H1 (cell line): ENCODE measurements around the gene NPY4R. TPM values are rescaled to one million over a fixed set of nuclear protein-coding genes. Genes with fewer than 3 reads are reported as not detected.
"Not testable (repeated sequence)": the region's sequence is repeated elsewhere in the genome, so short reads cannot be mapped to it uniquely, and the experiment has no call there.

Source experiments
- CTCF ChIA-PET: fragments of 300-600 bp; sonication (Branson Sonifier 250); formaldehyde crosslinking; loops from one replicate; lab custom pipeline; 2021; ENCODE audit not compliant: partially characterized antibody; lab: Charles Lee
- POLR2A ChIA-PET: fragments of 300-600 bp; sonication (Branson Sonifier 250); formaldehyde crosslinking; loops from one replicate; lab custom pipeline; 2021; ENCODE audit warnings: inconsistent platforms; ENCODE audit not compliant: partially characterized antibody; lab: Charles Lee
- DNase-seq, 2 experiments: peaks; one replicate each; pipeline versions ENCODE4 v3.0.0 to v3.0.0-alpha.2; 2010 to 2022; ENCODE audit warnings: low spot score in 2 of 2, low read depth in 1 of 2, mixed read lengths in 1 of 2
- FAIRE-seq: peaks from 2 replicates; lab custom pipeline; 2011; peaks lifted over from hg19 to GRCh38; lab: Jason Lieb, UNC
- H2AFZ ChIP-seq: 2 replicates; pipeline ENCODE4 v1.8.1; 2012; ENCODE audit warnings: low read length, inconsistent platforms
- H2AK5ac ChIP-seq: 2 replicates; pipeline ENCODE4 v1.6.1; 2013; ENCODE audit warnings: low read depth, low read length
- H2BK120ac ChIP-seq: replicated peaks from 2 replicates; pipeline ENCODE3; 2013; ENCODE audit warnings: low read depth, low read length, inconsistent platforms
- H2BK12ac ChIP-seq: 2 replicates; pipeline ENCODE4 v1.6.1; 2013; ENCODE audit warnings: low read depth, low read length
- H2BK15ac ChIP-seq: 2 replicates; pipeline ENCODE4 v1.6.1; 2013; ENCODE audit warnings: low read length
- H2BK20ac ChIP-seq: 2 replicates; pipeline ENCODE4 v1.6.1; 2013; ENCODE audit warnings: low read length
- H2BK5ac ChIP-seq: 2 replicates; pipeline ENCODE4 v1.6.1; 2013; ENCODE audit warnings: low read depth, low read length
- H3K14ac ChIP-seq: 2 replicates; pipeline ENCODE4 v1.6.1; 2013; ENCODE audit warnings: inconsistent platforms; ENCODE audit not compliant: insufficient read length
- H3K18ac ChIP-seq: 2 replicates; pipeline ENCODE4 v1.6.1; 2013; ENCODE audit warnings: low read length; ENCODE audit errors: extremely low read depth
- H3K23ac ChIP-seq: 2 replicates; pipeline ENCODE4 v1.6.1; 2013; ENCODE audit warnings: inconsistent platforms; ENCODE audit not compliant: insufficient read length
- H3K23me2 ChIP-seq: 2 replicates; pipeline ENCODE4 v1.6.1; 2013; ENCODE audit warnings: low read depth, low read length
- H3K27ac ChIP-seq: 2 replicates; pipeline ENCODE4 v1.6.1; 2011; ENCODE audit warnings: low read depth, low read length, inconsistent platforms
- H3K27me3 ChIP-seq, 4 experiments: replicated peaks in 1 of 4; 1 replicate in 1 of 4; 2 replicates in 3 of 4; pipeline versions ENCODE4 v1.6.1 to v1.8.1; 2011 to 2013; ENCODE audit warnings: low read length in 3 of 4, mild to moderate bottlenecking in 3 of 4, inconsistent platforms in 2 of 4, mixed read lengths in 2 of 4, moderate library complexity in 1 of 4; ENCODE audit not compliant: control insufficient read depth in 3 of 4, insufficient read depth in 3 of 4; ENCODE audit errors: extremely low read depth in 1 of 4
- H3K36me3 ChIP-seq, 4 experiments: 2 replicates each; pipeline versions ENCODE4 v1.6.1 to v1.8.1; 2011 to 2013; ENCODE audit warnings: mild to moderate bottlenecking in 4 of 4, low read length in 3 of 4, moderate library complexity in 2 of 4, control low read depth in 1 of 4, inconsistent platforms in 1 of 4; ENCODE audit not compliant: insufficient read depth in 4 of 4, control insufficient read depth in 2 of 4
- H3K4ac ChIP-seq: replicated peaks from 2 replicates; pipeline ENCODE3; 2013; ENCODE audit warnings: low read length, low read depth, mixed read lengths, inconsistent platforms; ENCODE audit not compliant: insufficient read length
- H3K4me1 ChIP-seq, 4 experiments: replicated peaks in 1 of 4; 1 replicate in 1 of 4; 2 replicates in 3 of 4; pipeline versions ENCODE4 v1.6.1 to v1.8.1; 2011 to 2013; ENCODE audit warnings: low read length in 3 of 4, inconsistent platforms in 2 of 4, mixed read lengths in 1 of 4; ENCODE audit not compliant: insufficient read depth in 4 of 4, control insufficient read depth in 3 of 4
- H3K4me2 ChIP-seq, 2 experiments: 2 replicates each; pipeline versions ENCODE4 v1.6.1 to v1.8.1; 2011 to 2013; ENCODE audit warnings: low read depth in 2 of 2, low read length in 2 of 2, control low read depth in 1 of 2, inconsistent platforms in 1 of 2, mild to moderate bottlenecking in 1 of 2; ENCODE audit not compliant: insufficient read depth in 1 of 2
- H3K4me3 ChIP-seq, 4 experiments: fragments of 200-600, 300-600 bp in 1 of 4; sonication (generic), shearing (Covaris generic), sonication (Bioruptor Twin) in 1 of 4; 2 replicates each; pipeline versions ENCODE4 v1.5.1 to v1.8.1; 2011 to 2016; ENCODE audit warnings: low read length in 4 of 4, low read depth in 3 of 4, control low read depth in 2 of 4, inconsistent platforms in 2 of 4, mild to moderate bottlenecking in 2 of 4, mixed read lengths in 1 of 4, moderate library complexity in 1 of 4; ENCODE audit not compliant: insufficient read depth in 2 of 4; ENCODE audit errors: extremely low read depth in 1 of 4
- H3K56ac ChIP-seq: replicated peaks from 2 replicates; pipeline ENCODE3; 2013; ENCODE audit warnings: low read depth, mild to moderate bottlenecking, mixed read lengths, low read length, inconsistent platforms; ENCODE audit not compliant: insufficient read length
- H3K79me1 ChIP-seq: 2 replicates; pipeline ENCODE4 v1.6.1; 2013; ENCODE audit warnings: low read depth, low read length, control low read depth
- H3K79me2 ChIP-seq, 2 experiments: 2 replicates each; pipeline versions ENCODE4 v1.6.1 to v1.8.1; 2012 to 2013; ENCODE audit warnings: low read length in 2 of 2, mild to moderate bottlenecking in 2 of 2, inconsistent platforms in 1 of 2; ENCODE audit not compliant: insufficient read depth in 2 of 2, control insufficient read depth in 1 of 2
- H3K9ac ChIP-seq, 4 experiments: replicated peaks in 1 of 4; 1 replicate in 1 of 4; 2 replicates in 3 of 4; pipeline versions ENCODE4 v1.6.1 to v1.8.1; 2011 to 2013; ENCODE audit warnings: low read depth in 3 of 4, low read length in 3 of 4, control low read depth in 2 of 4, mild to moderate bottlenecking in 2 of 4, moderate library complexity in 2 of 4, inconsistent platforms in 1 of 4; ENCODE audit errors: extremely low read depth in 1 of 4
- H3K9me3 ChIP-seq, 2 experiments: 2 replicates each; pipeline versions ENCODE4 v1.6.1 to v1.8.1; 2012 to 2013; ENCODE audit warnings: mild to moderate bottlenecking in 2 of 2, moderate library complexity in 2 of 2, control low read depth in 1 of 2, inconsistent platforms in 1 of 2, low read depth in 1 of 2, low read length in 1 of 2, mixed read lengths in 1 of 2; ENCODE audit not compliant: insufficient read depth in 2 of 2
- H4K20me1 ChIP-seq, 2 experiments: replicated peaks in 1 of 2; 2 replicates each; pipeline versions ENCODE3 to v1.8.1; 2011 to 2013; ENCODE audit warnings: inconsistent platforms in 2 of 2, low read length in 2 of 2, mild to moderate bottlenecking in 1 of 2; ENCODE audit not compliant: insufficient read depth in 2 of 2, control insufficient read depth in 1 of 2
- H4K5ac ChIP-seq: 2 replicates; pipeline ENCODE4 v1.6.1; 2013; ENCODE audit warnings: low read length, low read depth, mixed read lengths, inconsistent platforms; ENCODE audit not compliant: insufficient read length
- H4K8ac ChIP-seq: 2 replicates; pipeline ENCODE4 v1.8.0; 2013; ENCODE audit warnings: mild to moderate bottlenecking, moderate library complexity, low read length, inconsistent platforms; ENCODE audit not compliant: insufficient read depth; ENCODE audit errors: extremely low read depth
- H4K91ac ChIP-seq: replicated peaks from 2 replicates; pipeline ENCODE3; 2013; ENCODE audit warnings: low read length, mixed read lengths, inconsistent platforms; ENCODE audit not compliant: insufficient read length
- WGBS, 2 experiments: shearing (Covaris generic) in 1 of 2; methylation state at CpG; one replicate each; pipeline versions ENCODE4 v1.1.6 to v1.1.7; 2013 to 2015; ENCODE audit warnings: low lambda C conversion rate in 2 of 2, mixed read lengths in 2 of 2, inconsistent platforms in 1 of 2, low coverage in 1 of 2, missing lambda C conversion rate in 1 of 2; ENCODE audit not compliant: insufficient replicate concordance in 2 of 2, insufficient coverage in 1 of 2, insufficient read length in 1 of 2; ENCODE audit errors: extremely low coverage in 1 of 2, missing lambda C conversion rate in 1 of 2; 5-methylcytosine and 5-hydroxymethylcytosine counted together
- polyA plus RNA-seq, 7 experiments: library from polyadenylated mRNA; depleted of rRNA in 3 of 7; stranded (reverse) in 5 of 7; unstranded in 2 of 7; fragments of >200 nt in 5 of 7; fragments of 200-250 nt in 2 of 7; gene quantifications; 1 replicate in 5 of 7; 2 replicates in 1 of 7; 4 replicates in 1 of 7; pipeline versions ENCODE4 v1.2.1 to v1.2.3, GENCODE V29; 2011 to 2013; ENCODE audit warnings: missing spikeins in 2 of 7, mixed read lengths in 2 of 7
- total RNA-seq: library from RNA; stranded (reverse); fragmentation: NEBNext Ultra II Directional; extraction: Animal tissue kit (Norgen Biotek cat#: 25700); gene quantifications from 2 replicates; pipeline ENCODE4 v1.2.1, GENCODE V29; 2021

The NPY4R gene
- total and polyA plus RNA-seq, 2 of the 8 experiments (the other 6 are each of a cell fraction or from before 2014, with no cell fraction given), result 0.15 TPM; not detected in 1

DNA sequence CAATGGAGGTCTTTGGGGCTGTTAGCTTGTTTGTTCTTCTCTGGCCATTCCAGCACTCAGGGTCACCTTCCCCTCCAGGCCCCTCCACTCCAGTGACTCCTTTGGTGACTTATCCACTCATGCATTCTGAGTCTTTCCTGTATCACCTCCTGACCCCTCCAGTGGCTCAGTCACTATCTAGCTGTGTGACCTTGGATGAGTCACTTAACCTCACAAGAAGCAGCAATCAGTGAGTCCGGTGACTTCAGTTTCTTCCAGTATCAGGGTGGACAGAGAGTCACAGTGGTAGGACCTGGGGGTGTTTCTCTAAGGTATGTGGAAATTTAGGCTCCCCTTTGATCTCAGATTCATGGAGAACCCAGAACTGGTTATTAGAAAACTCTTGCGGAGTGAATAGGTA, 9.8 kb downstream of the NPY4R start:
- H3K18ac ChIP-seq, H3K56ac ChIP-seq, H3K4me2 ChIP-seq, H2BK120ac ChIP-seq, H3K9me3 ChIP-seq, H2BK5ac ChIP-seq, H3K27ac ChIP-seq, H3K4me1 ChIP-seq, H3K23me2 ChIP-seq, H3K27me3 ChIP-seq, H3K79me1 ChIP-seq, H2AK5ac ChIP-seq, H2BK20ac ChIP-seq, H3K4me3 ChIP-seq, H2AFZ ChIP-seq, H3K79me2 ChIP-seq, CTCF ChIA-PET, H2BK15ac ChIP-seq, H4K8ac ChIP-seq, H2BK12ac ChIP-seq, H4K5ac ChIP-seq, H4K20me1 ChIP-seq, FAIRE-seq, H3K23ac ChIP-seq, H3K14ac ChIP-seq, H4K91ac ChIP-seq, H3K36me3 ChIP-seq, H3K4ac ChIP-seq, DNase-seq, POLR2A ChIA-PET, H3K9ac ChIP-seq: not testable (repeated sequence)
- WGBS, 2 experiments, result no CpG with 5 or more reads among the region's 2 CpGs

DNA sequence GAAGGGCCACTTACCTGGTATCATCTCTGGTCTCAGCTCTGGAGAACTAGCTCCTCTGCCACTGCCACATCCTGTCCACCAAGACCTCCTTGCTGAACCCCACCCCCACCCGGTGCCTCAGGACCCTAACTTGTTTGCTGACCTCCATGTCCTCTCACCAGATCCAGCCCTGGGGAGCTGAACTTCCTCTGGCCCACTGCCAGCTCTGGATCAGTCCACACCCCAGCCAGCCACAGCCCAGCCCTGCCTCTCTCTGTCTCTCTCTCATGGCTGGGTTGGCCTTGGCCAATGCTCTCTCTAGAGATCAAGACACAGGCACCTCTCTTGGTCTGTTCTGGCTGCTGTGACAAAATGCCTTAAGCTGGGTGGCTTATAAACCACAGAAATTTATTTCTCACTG, 14.4 kb downstream of the NPY4R start:
- H2BK15ac ChIP-seq, H3K23ac ChIP-seq, FAIRE-seq, H2AK5ac ChIP-seq, H4K8ac ChIP-seq, H3K9me3 ChIP-seq, H3K23me2 ChIP-seq, H3K18ac ChIP-seq, H4K20me1 ChIP-seq, H2BK12ac ChIP-seq, H2BK5ac ChIP-seq, H2BK20ac ChIP-seq, H3K4me1 ChIP-seq, H3K4me3 ChIP-seq, H3K79me2 ChIP-seq, H3K4me2 ChIP-seq, H3K4ac ChIP-seq, H3K36me3 ChIP-seq, H3K27ac ChIP-seq, H3K27me3 ChIP-seq, POLR2A ChIA-PET, H4K91ac ChIP-seq, H3K56ac ChIP-seq, H2BK120ac ChIP-seq, H3K14ac ChIP-seq, CTCF ChIA-PET, H2AFZ ChIP-seq, DNase-seq, H3K79me1 ChIP-seq, H3K9ac ChIP-seq, H4K5ac ChIP-seq: not testable (repeated sequence)
- 83% methylated on average over 1 of the region's 1 CpG; no CpG with 5 or more reads in 1 of the 2 experiments for WGBS, 2 experiments
